Measurements from ENCODE around the gene SPINK2.

Gene SPINK2

GRCh38 chr4:56788081-56788480 lies 33.4 kb downstream of the SPINK2 start:
- ChIA-PET CTCF (interaction anchor here (0.8 kb wide), 1 partner anchor 25 kb away, joined by 3 read pairs; no protein-coding TSS in a partner anchor), POLR2A (no interaction called here)
- no peak for DNase-seq (ENCODE audit: extremely low spot score)
- no peak for TF ChIP-seq CTCF (IDR thresholded peaks at IDR 0.05; ENCODE audit: control extremely low read depth, extremely low read depth, low read depth, missing control alignments)

- ChIA-PET CTCF (no interaction called here), POLR2A (no interaction called here)
- no peak for TF ChIP-seq CTCF (IDR thresholded peaks at IDR 0.05; ENCODE audit: control extremely low read depth, extremely low read depth, low read depth, missing control alignments)
- no peak for DNase-seq (ENCODE audit: extremely low spot score)
Measured at GRCh38 chr4:56787380-56787779, 34.1 kb downstream of the SPINK2 start.

- DNase-seq (ENCODE audit: extremely low spot score), result no peak
- ChIA-PET POLR2A (no interaction called here), CTCF (interaction anchor here (1.5 kb wide), 1 partner anchor 10 kb away, joined by 3 read pairs; no protein-coding TSS in a partner anchor)
- TF ChIP-seq CTCF (IDR thresholded peaks at IDR 0.05; ENCODE audit: control extremely low read depth, extremely low read depth, low read depth, missing control alignments), result no peak
Measured at GRCh38 chr4:56786955-56787354, 34.5 kb downstream of the SPINK2 start.

GRCh38 chr4:56783986-56784385 lies 37.5 kb downstream of the SPINK2 start:
- no peak for TF ChIP-seq CTCF (IDR thresholded peaks at IDR 0.05; ENCODE audit: control extremely low read depth, extremely low read depth, low read depth, missing control alignments)
- DNase-seq (ENCODE audit: extremely low spot score), result no peak
- ChIA-PET CTCF (no interaction called here), POLR2A (no interaction called here)

- no peak for TF ChIP-seq CTCF (IDR thresholded peaks at IDR 0.05; ENCODE audit: control extremely low read depth, extremely low read depth, low read depth, missing control alignments)
- ChIA-PET CTCF (interaction anchor here (1.3 to 2.2 kb wide), 2 partner anchors 10 to 18 kb away, joined by 5 to 7 read pairs; no protein-coding TSS in a partner anchor), POLR2A (no interaction called here)
- no peak for DNase-seq (ENCODE audit: extremely low spot score)
Measured at GRCh38 chr4:56782019-56782418, 39.5 kb downstream of the SPINK2 start.

GRCh38 chr4:56773346-56773745 lies 48.2 kb downstream of the SPINK2 start:
- TF ChIP-seq CTCF (IDR thresholded peaks at IDR 0.05; ENCODE audit: control extremely low read depth, extremely low read depth, low read depth, missing control alignments), result no peak
- no peak for DNase-seq (ENCODE audit: extremely low spot score)
- ChIA-PET POLR2A (no interaction called here), CTCF (interaction anchor here (0.9 to 1.2 kb wide), 2 partner anchors 22 to 228 kb away, joined by 3 read pairs; no protein-coding TSS in a partner anchor)

GRCh38 chr4:56772134-56772533 lies 49.4 kb downstream of the SPINK2 start:
- ChIA-PET POLR2A (no interaction called here), CTCF (interaction anchor here (0.9 to 2.7 kb wide), 4 partner anchors 10 to 135 kb away, joined by 3 to 7 read pairs (median 3); partner anchors contain the start of gene REST)
- no peak for DNase-seq (ENCODE audit: extremely low spot score)
- no peak for TF ChIP-seq CTCF (IDR thresholded peaks at IDR 0.05; ENCODE audit: control extremely low read depth, extremely low read depth, low read depth, missing control alignments)
